Measurements from ENCODE around the gene NPW. TPM values are rescaled to one million over a fixed set of nuclear protein-coding genes. Genes with fewer than 3 reads are reported as not detected.
A peak's percentile ranks its signal among the peaks of the same experiment; 100 is the strongest.

The NPW gene
- total and polyA plus RNA-seq, 12 donors = 0.39 to 0.54 TPM; not detected in 10

- Histone ChIP-seq H3K27me3 (no peaks in the 10 kb centered on the region), H3K4me1 (peaks cover 47 to 94% (median 83%) of the 10 kb centered on the region in 9 donors), H3K9me3 (no peaks in the 10 kb centered on the region), H3K4me3 (peak overlapping the region in 5 of 10 donors; percentile 9 to 28 (median 19)), H3K27ac (peak overlapping the region in 9 of 10 donors; percentile 9 to 95 (median 68)), H3K36me3 (peaks cover 0 to 12% (median 5%) of the 10 kb centered on the region in 9 donors)
- TF ChIP-seq CTCF (IDR thresholded peaks at IDR 0.05) = no peak
- no peak for DNase-seq
- ATAC-seq = no peak
- intact Hi-C loops (cut with DNase I) = no loop called here
- WGBS, 2 donors = 68 to 70% methylated on average over 11 of the region's 11 CpGs
These were observed 23.5 kb downstream of the NPW start for GRCh38 chr16:2042986-2043666.

DNA sequence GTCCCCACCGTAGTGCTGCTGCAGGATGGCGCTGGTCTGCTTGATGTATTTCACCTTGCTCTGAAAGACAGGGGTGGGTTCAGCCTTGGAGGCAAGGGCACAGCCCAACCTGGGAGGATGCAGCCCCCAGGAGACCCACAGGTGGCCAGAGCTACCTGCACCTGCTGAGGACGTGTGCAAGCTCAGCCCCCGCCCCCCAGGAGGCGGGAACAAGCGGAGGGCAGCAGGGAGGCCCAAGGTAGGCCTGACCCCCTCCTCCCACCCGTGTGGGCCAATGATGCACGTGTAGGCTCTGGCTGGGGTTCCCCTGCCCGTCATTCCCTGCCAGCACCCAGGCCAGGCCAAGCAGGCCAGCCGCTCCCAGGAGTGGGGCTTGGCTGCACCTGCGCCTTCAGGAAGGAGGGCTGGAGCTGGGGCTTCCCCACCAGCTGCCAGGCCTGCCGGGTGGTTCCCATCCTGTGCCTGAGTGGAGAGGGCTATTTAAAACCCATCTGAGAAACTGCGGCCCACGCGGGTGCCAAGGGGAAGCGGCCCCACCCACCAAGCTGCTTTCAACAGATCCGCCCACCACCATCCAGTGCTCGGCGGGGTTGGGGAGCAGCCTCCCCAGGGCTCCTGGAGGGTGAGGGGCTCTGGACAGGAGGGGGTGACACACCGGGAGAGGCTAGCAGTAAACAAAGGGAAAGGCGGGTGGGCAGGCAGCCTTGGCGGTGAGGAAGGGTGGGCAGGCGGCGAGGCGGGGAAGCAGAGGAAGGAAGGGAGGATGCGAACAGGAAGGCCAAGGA, 24.3 kb downstream of the NPW start:
- WGBS, 2 donors = 39 to 46% methylated on average over 22 to 26 of the region's 26 CpGs
- Histone ChIP-seq H3K27ac (peak overlapping the region; percentile 2 to 95 (median 68)), H3K4me1 (peaks cover 42 to 94% (median 81%) of the 10 kb centered on the region in 9 donors), H3K9me3 (no peaks in the 10 kb centered on the region), H3K4me3 (peak overlapping the region in 6 of 10 donors; percentile 9 to 28 (median 17)), H3K27me3 (no peaks in the 10 kb centered on the region), H3K36me3 (peaks cover 0 to 8% (median under 1%) of the 10 kb centered on the region in 9 donors)
- intact Hi-C loops (cut with DNase I) = no loop called here
- DNase-seq = peak; percentile 62 to 66
- ATAC-seq = peak in 6 of 8 donors; percentile 0 to 20 (median 8)
- no peak for TF ChIP-seq CTCF (IDR thresholded peaks at IDR 0.05)

DNA sequence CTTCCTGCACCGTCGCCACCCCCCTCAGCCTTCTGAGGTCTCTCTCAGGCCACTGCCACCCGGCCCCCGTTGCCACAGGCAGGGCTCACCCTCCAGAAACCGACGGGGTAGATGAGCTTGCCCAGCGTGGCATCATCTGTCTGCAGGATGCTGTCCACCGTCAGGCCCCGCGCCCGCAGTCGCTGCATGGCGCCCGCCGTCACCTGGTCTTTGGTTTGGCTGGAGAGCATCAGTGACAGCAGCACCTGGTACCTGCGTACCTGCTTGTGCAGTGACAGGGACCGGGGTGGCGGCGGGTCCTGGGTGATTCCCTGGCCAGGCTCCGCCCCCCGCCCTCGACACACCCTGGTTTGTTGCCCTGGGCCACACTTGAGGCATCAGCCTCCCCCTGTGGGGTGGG, 25.0 kb downstream of the NPW start:
- peak overlapping the region in 2 of 10 donors; percentile 15 to 28 for H3K4me3 ChIP-seq
- intact Hi-C loops (cut with DNase I) = no loop called here
- H3K27ac ChIP-seq = peak overlapping the region in 8 of 10 donors; percentile 50 to 95 (median 72)
- 69 to 84% methylated on average over 20 to 22 of the region's 22 CpGs for WGBS, 2 donors
- DNase-seq (no peak), ATAC-seq (no peak)
- TF ChIP-seq CTCF (IDR thresholded peaks at IDR 0.05) = no peak
- H3K4me1 ChIP-seq = peaks cover 39 to 94% (median 80%) of the 10 kb centered on the region in 9 donors
- peaks cover 0 to 4% (median 0%) of the 10 kb centered on the region in 9 donors for H3K36me3 ChIP-seq
- no peaks in the 10 kb centered on the region for H3K27me3 ChIP-seq
- no peaks in the 10 kb centered on the region for H3K9me3 ChIP-seq
